ENCODE measurements around the gene TEAD1.

Gene TEAD1

DNA sequence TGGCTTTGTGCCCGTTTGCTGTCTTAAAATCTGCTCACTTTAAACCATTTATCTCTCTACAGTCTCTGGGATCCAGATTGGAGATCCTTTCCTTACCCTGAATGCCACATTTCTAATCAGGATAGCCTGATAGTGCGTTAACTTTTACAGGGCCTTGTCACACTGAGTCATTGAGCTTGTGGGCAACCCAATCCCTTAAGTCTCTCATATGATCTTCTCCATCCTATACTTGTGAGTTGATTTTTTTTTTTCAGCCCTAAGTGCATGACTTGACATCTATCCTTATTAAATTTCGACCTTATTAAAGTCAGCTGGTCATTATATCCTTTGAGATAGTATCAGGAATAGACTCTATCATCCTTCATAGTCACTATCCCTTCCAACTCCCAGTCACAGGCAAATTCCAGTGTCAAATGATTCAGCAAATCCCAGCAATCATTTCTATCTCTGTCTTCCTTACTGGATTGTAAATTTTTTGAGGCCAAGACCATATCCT, 57.7 kb downstream of the TEAD1 start:
- in situ Hi-C loops (cut with HindIII; ENCODE audit: low sequenced_read_pairs): no loop called here

DNA sequence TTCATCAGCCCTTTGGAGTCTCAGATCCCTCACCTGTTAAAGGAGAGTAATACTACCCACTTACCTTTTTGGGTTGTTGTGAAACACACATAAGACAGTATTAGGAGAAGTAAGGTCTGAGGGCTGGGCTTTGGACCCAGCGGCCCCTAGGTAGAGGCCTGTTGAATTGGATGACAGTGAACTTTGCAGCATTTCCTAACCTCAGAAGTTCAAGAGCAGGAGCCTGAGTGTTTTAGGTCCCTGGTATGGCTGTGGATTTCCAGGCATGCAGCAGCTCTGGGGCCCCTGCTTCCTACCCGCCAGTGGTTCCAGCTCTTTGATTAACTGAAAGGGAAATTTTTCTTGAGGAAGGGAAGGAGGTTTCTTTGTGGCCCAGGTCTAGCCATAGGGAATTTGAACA, 58.9 kb downstream of the TEAD1 start:
- in situ Hi-C loops (cut with HindIII; ENCODE audit: low sequenced_read_pairs): no loop called here

DNA sequence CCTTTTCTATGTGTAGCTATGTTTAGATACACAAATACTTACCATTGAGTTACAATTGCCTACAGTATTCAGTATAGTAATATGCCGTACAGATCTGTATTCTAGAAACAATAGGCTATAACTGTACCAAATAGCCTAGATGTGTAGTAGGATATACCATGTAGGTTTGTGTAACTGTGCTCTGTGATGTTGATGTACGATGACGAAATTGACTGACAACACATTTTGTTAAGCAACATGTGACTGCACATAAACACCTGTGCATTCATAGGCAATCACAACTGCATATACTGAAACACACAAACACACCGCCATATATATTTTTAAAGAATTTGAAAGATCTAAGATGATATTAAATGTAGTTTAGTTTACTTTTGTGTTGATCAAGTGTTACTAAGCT, 60.4 kb downstream of the TEAD1 start:
- in situ Hi-C loops (cut with HindIII; ENCODE audit: low sequenced_read_pairs): no loop called here

DNA sequence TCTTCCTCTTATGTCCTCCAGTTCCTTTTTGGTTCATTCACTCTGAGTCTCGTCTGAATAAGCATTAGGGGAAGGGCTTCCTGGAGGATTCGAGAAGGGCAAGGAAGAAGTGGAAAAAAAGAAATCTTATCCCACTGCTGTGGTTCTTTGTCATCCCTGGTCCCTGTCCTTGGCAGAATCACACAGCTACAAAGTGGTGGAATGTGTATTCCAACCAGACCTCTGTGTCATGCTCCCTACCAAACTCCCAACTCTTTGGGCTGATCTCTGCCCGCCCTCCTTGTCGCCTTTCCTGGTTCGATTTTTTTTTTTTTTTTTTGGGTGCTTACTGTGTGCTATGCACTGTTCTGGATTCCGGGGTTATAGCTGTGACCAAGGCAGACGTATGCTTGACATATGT, 61.0 kb downstream of the TEAD1 start:
- in situ Hi-C loops (cut with HindIII; ENCODE audit: low sequenced_read_pairs): no loop called here

DNA sequence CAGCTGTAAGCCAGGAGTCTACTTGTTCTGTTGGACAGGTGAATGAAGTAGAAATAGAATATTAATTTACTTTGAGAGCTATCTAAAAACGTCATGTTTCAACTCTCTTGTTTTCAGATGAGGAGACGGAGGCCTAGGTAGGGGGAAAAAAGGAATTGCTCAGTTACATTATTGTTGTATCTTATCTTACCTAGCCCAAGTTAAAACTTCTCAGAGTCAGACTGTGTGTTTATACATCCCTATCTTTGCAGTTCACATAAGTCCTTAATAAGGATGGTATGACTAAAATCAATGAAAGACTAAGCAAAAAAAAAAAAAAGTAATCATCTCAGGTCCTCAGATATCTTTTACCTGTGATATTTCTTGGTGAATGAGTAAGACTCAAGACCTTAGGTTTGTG, 62.8 kb downstream of the TEAD1 start:
- in situ Hi-C loops (cut with HindIII; ENCODE audit: low sequenced_read_pairs): no loop called here

DNA sequence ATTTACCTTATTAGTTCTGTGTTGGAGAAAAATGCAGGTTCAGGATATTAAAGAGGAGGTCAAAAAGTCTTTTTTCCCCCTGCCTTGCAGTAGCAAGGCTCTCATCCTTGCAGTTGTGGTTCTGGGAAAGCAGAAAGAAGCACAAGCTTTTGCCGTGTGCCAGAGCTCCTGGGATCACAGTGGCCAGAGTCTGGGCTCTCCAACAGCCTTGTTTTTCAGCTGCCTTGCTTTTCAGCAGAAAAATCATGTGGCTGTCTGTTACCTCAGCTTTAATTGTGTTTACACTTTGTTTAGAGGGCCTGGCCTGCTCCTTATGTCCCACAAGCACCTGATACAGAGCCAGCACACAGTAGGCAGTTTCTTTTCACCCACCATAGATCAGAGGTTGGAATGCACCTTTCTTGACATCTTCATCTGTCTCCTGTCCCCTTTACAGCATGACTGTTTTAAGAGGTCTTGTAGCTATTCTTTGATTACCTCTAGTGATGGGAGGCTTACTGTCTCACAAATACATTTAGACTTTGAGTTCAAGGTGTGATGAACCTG, 67.5 kb downstream of the TEAD1 start:
- in situ Hi-C loops (cut with HindIII; ENCODE audit: low sequenced_read_pairs): no loop called here

DNA sequence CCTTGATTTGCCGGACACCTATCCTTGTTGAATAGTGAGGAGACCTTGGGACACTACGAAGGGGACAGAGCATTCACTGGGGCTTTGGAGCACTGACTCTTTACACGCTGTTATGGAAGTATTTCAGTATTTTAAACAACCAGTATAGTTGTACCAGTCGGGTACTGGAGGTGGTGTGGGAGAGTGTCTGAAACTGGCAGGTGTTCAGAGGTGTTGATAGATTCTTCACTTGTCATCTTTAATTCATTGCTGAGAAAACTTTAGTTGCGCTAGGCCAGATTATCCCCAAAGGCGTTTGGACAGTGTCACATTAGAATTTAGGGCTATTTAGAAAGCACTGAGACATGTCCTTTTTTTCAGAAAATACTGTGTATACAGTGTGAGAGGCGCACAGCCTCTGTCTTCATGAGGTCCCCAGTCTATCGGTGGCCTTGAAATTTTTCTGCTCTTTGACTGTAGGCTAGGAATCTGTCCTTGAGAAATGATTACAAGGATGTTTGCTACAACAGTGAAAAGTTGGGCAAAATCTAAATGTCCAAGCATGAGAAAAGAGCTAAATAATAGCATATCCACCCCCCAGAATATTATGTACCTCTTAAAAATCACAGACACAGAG, 69.7 kb downstream of the TEAD1 start:
- in situ Hi-C loops (cut with HindIII; ENCODE audit: low sequenced_read_pairs): no loop called here

DNA sequence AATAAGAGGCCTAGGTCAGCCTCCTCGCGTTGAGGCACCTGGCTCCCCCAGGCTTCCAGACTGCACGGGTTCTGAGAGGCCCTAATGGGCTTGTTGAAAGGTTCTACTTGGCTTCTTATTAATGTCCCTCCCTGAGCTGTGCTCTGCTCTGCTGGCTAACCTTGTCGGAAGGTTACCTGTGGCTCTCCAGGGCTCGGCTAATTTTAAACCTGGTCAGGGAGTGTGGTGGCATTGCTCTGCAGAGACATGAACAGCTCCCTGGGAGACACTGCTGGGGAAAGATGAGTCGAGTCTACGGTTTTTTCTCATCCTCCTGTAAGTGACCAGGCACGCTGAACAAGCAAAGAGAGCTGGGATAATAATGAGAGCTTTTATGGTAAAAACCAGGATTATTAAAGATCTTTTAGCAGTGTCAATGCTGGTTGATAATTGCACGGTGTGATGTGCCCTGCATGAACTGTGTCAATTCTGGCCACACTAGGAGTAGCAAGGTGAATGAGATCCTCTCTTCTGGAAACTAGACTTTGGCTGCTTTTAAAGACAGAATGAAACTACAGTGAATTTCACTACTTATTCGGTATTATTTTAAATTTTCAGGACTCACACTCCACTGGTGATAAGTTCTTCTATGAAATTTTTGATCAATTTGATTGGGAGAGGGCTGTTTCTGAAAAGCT, 70.7 kb downstream of the TEAD1 start:
- in situ Hi-C loops (cut with HindIII; ENCODE audit: low sequenced_read_pairs): no loop called here

DNA sequence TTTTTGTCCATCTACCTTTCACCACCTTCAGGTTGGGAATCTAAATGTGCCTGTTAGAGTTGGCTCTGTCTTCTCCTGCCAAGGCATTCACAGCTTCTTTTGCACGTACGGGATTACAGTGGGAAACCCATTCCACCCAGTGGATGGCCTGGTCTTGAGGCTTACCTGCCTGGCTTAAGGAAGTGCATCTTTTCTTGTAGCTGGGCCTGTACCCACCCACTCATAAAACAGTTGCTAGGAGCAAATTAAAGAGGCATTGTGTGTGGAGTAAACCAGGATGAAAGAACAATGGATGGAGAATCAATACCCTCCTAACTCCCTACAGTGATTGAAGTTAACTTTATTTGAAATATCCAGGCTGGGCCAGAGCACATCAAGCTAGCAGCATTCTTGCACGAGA, 71.6 kb downstream of the TEAD1 start:
- in situ Hi-C loops (cut with HindIII; ENCODE audit: low sequenced_read_pairs): no loop called here

DNA sequence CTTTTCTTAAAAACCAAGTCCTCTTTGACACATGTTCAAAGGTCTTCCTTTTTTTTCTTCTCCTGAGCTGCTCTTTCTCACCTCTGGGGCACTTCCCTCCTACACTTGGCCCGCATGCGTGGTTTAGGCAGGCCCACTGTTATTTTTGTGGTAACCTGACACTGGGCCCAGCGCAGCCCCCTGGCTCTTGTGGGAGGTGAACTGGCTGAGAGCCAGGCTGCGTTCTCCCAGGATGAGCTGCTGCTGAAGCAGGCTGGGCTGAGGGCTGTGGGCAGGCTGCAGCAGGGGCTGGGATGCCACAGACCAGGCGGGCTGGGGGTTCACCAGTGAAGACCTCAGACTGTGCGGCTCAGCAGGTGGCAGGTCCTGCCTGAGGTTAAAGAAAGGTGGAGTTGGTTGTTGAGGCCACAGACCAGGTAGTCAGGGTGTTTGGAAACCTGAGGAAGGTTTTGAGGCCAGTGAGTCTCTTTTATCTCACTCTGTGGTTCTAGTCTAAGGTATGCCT, 72.4 kb downstream of the TEAD1 start:
- in situ Hi-C loops (cut with HindIII; ENCODE audit: low sequenced_read_pairs): no loop called here

DNA sequence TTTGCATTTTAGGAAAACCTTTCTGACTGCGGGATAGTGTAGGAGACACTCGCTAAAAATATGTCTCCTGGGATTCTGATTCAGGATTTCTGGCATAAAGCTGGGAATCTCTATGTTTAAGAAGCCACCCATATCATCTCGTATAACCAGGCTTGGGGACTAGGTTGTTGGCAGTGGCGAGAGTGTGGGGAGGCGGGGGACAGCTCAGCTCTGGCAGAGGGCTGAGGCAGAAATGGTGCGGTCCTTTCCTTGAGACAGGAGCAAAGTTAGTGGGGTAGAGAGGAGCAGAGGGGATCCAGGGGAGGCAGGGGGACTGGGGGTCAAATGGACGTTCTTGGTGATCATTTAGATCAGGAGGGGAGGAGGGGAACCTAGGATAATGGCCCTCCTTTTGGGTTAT, 74.3 kb downstream of the TEAD1 start:
- in situ Hi-C loops (cut with HindIII; ENCODE audit: low sequenced_read_pairs): no loop called here

DNA sequence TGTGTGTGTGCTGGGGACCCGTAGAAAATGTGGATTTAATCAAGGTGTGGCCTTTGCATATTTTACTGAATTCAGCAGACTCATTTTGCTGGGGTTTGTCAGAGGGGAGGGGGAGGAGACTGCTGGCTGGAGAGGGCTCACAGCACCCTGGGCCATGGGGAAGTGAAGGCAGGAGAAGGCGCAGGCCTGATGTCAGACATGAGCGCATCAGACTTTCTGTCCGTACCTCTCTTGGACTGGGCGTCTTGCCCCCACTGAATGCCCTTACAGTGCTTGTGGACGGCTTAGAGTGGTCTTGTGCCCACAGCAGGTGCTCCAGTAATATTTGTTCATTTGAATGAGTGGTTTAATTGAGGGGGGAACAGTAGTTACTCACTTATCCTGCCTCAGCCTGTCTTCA, 75.2 kb downstream of the TEAD1 start:
- in situ Hi-C loops (cut with HindIII; ENCODE audit: low sequenced_read_pairs): no loop called here

DNA sequence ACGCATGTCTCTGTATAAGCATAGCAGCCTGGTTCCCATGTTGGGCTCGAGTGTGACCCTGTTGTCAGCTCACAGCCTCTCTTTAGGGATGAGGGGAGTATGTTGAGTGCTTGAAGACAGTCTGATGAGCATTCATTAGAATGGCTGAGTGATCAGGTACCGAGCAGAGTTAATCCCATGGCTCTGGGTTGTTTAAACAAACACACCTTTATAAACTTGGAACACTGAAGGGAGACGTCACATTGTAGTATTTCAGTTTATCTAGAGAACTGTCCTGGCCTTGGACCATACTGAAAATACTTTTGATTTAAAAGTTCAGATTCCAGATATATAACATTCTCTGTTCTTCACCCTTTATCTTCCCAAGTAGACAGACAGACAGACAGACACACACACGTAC, 76.0 kb downstream of the TEAD1 start:
- in situ Hi-C loops (cut with HindIII; ENCODE audit: low sequenced_read_pairs): no loop called here

DNA sequence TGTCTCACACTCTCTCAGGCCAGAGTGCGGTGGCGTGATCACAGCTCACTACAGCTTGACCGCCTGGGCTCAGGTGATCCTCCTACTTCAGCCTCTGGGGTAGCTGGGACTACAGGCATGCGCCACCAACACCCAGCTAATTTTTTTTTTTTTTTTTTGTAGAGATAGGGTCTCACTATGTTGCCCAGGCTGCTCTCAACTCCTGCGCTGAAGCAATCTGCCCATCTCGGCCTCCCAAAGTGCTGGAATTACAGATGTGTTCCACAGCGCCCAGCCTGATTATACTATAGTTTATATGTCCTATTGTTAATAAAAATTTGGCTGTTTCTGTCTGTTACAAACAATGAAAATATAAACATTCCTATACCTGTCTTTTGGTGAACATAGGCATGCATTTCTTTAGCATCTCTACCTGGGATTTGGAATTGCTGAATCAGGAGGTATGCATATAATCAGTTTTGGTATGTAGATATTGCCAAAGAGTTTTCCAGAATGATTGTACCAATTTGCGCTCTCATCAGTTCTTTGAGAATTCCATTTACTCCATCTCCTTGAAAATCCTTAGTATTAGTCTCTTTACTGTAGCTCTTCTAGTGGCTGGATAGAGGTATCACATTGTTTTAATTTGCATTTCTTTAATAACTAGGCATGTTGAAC, 78.8 kb downstream of the TEAD1 start:
- in situ Hi-C loops (cut with HindIII; ENCODE audit: low sequenced_read_pairs): no loop called here

DNA sequence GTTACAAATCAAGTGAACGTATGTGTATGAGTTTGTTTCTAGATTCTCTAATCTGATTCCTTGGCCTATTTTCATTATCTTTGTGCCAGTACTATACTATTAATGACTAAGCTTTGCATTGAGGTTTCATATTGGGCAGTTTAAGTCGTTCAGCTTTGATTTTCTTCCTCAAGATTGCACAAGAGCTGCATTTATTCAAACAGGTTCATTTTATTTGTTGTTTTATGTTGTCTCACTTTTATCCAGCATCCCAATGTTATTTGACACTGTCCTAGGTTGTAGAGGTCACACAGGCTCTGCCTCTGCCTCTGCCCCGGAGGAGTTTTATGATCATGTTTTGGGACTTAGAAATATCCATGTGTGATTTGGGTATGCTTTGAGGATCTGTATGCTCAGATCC, 79.8 kb downstream of the TEAD1 start:
- in situ Hi-C loops (cut with HindIII; ENCODE audit: low sequenced_read_pairs): no loop called here

DNA sequence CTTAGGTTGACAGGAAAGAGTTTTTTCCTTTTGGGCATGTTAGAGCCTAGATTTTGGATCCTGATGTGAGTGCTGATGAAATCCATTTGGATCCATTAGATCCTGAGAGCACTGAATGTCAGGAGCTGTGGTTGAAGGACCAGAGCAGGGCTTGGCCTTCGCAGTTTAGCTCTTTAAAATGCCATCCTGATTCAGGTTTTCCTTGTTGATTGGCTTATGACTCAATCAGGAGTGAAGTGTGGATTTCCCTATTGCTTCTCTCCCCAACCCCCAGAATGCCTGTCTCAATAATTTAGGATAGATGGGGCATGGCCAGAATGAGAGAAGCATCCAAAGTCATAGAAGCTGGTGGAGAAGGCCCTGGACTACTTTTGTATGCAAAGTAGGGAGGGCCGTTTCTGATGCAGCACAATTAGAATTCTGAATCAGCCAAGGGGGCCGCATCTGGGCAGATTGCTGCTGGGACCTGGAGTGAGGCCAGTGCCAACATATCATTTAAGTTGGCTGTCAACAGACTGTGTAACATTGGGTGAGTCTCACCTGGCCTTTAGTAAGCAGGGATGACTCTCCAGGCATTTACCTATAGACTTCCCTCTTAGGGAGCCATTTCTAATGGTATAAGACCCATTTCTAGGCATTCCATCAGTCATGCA, 80.5 kb downstream of the TEAD1 start:
- in situ Hi-C loops (cut with HindIII; ENCODE audit: low sequenced_read_pairs): no loop called here

DNA sequence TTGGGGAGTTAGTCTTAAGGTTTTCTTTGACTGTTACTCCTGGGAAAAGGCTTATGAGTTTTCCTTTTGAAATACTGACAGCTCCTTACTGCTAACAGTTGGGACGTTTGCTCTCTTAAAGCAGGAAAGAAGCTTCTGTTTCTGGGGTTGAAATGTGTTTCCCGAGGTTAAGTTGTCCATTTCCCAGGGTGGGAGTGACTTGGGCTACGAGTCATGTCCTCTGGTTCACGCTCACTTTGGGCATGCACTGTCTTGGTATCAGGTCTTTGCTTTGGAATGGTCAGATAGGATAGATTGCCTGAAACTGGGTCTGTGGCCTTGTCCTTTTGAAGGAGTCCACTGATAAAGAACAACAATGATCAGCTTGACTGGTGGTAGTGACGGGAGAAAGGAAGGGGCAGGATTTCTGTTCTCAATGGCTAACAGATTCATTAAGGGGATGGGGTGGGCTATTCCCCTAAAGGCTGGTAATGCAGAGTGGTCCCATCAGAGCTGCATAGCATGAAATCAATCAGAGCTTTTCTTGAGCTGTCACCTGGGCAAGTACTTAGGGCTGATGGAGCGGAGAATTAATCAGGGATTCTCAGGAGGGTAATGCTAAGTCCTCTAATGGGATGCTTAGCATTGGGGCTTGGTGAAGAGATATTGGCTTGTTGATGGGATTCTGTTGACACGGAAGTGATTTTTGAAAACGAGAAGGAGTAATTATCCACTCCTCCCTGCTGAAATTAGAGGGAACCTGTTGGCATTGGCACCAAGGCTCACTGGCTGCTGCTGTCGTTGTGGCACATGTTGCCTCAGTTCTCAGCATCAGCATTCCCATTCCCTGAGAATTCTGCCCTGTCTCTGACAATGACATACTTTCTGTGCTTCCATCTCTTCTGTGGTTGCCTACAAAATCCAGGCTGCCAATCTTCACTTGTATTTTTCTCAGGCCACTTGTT, 81.6 kb downstream of the TEAD1 start:
- in situ Hi-C loops (cut with HindIII; ENCODE audit: low sequenced_read_pairs): no loop called here

DNA sequence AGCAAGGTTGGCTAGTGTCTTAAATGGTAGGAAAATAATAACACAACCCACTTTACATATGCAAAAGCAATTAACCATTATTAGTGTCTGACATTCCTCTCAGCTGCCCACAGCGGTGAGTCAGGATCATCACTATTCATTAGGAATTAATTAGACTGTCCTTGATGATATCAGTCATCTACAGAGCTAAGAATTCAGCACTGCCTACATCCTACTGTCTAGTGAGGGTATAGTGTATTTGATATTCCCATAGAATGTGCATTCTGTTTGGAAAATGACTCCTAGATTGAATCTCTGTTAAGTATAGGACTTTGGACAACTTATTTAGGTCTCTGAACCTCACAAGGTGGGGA, 82.2 kb downstream of the TEAD1 start:
- in situ Hi-C loops (cut with HindIII; ENCODE audit: low sequenced_read_pairs): no loop called here

DNA sequence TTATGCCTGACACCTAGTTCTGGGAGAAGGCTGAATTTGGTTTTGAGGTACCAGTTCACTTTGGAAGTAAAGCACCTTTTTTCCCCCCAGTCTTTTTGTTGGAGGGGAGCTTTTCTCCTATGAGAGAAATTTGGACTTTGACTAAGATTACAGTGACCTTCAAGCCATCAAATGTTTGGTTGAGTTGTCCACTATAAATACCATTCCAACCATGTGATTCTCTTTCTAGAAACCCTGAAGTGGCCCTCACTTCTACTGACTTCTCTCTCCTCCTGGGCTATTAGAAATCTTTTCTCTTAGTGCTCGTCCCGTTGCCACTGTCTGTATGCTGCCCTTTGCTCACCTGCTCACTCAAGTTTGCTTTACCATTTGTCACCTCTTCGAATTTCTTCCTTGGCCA, 82.6 kb downstream of the TEAD1 start:
- in situ Hi-C loops (cut with HindIII; ENCODE audit: low sequenced_read_pairs): no loop called here

DNA sequence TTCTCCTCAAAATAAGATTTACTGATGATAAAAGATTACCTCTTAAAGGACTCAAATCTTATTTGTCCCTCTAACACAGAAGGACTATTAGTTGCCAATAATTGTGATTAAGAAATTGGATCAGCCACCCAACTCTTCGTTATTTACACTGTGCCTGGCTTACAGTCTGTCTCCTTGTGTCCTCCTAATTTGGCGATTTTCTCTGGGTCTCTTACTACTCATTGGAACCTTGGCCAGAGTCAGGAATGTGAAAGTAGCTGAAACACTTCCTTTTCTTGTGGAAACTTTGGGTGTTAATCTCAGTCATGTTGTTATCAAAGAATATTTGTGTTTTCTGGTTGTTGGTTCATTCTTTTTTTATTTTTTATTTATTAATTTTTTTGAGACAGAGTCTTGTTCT, 83.2 kb downstream of the TEAD1 start:
- in situ Hi-C loops (cut with HindIII; ENCODE audit: low sequenced_read_pairs): no loop called here

All from DLD1 (cell line).